Fibroblast of lung (primary cell): Measurements from ENCODE around the gene DOK6. TPM values are rescaled to one million over a fixed set of nuclear protein-coding genes. Genes with fewer than 3 reads are reported as not detected.

Experiments used
- DNase-seq, 2 donors: peaks; one replicate each; pipeline versions ENCODE4 v3.0.0 to v3.0.0-alpha.2; 2010; ENCODE audit warnings: low read depth in 2 of 2
- H2AFZ ChIP-seq: 2 replicates; pipeline ENCODE4 v1.5.1; 2012; ENCODE audit warnings: low read length, control low read depth, inconsistent platforms
- H3K27ac ChIP-seq: 2 replicates; pipeline ENCODE4 v1.5.1; 2011; ENCODE audit warnings: low read length, control low read depth; ENCODE audit not compliant: insufficient read depth
- H3K27me3 ChIP-seq: 2 replicates; pipeline ENCODE4 v1.5.1; 2011; ENCODE audit warnings: mild to moderate bottlenecking, low read length; ENCODE audit not compliant: control insufficient read depth, insufficient read depth
- H3K36me3 ChIP-seq: 2 replicates; pipeline ENCODE4 v1.5.1; 2011; ENCODE audit warnings: low read length; ENCODE audit not compliant: control insufficient read depth, insufficient read depth
- H3K4me1 ChIP-seq: 2 replicates; pipeline ENCODE4 v1.5.1; 2011; ENCODE audit warnings: low read length; ENCODE audit not compliant: control insufficient read depth, insufficient read depth; ENCODE audit errors: extremely low read depth
- H3K4me2 ChIP-seq: 2 replicates; pipeline ENCODE4 v1.5.1; 2011; ENCODE audit warnings: low read length, control low read depth; ENCODE audit not compliant: insufficient read depth; ENCODE audit errors: extremely low read depth
- H3K4me3 ChIP-seq, 4 experiments: fragments of 200-600 bp in 1 of 4; sonication (generic) in 1 of 4; replicated peaks in 1 of 4; 2 replicates each; pipeline ENCODE4 v1.5.1; 2011 to 2016; ENCODE audit warnings: low read length in 4 of 4, low read depth in 3 of 4, mild to moderate bottlenecking in 3 of 4, control low read depth in 2 of 4, inconsistent platforms in 1 of 4, mixed read lengths in 1 of 4; ENCODE audit not compliant: insufficient read depth in 1 of 4; ENCODE audit errors: control extremely low read depth in 1 of 4
- H3K79me2 ChIP-seq: 2 replicates; pipeline ENCODE4 v1.5.1; 2012; ENCODE audit warnings: mild to moderate bottlenecking, low read length, inconsistent platforms; ENCODE audit not compliant: control insufficient read depth, insufficient read depth
- H3K9ac ChIP-seq: 2 replicates; pipeline ENCODE4 v1.5.1; 2011; ENCODE audit warnings: mild to moderate bottlenecking, low read length, control low read depth; ENCODE audit not compliant: insufficient read depth
- H3K9me3 ChIP-seq: 2 replicates; pipeline ENCODE4 v1.5.1; 2012; ENCODE audit warnings: low read depth, low read length; ENCODE audit not compliant: control insufficient read depth, insufficient read depth
- H4K20me1 ChIP-seq: 2 replicates; pipeline ENCODE4 v1.5.1; 2011; ENCODE audit warnings: low read length; ENCODE audit not compliant: control insufficient read depth, insufficient read depth; ENCODE audit errors: extremely low read depth
- EZH2 ChIP-seq: IDR thresholded peaks from 2 replicates; pipeline ENCODE4 v1.5.1; 2012; ENCODE audit warnings: low read length, control low read depth, mild to moderate bottlenecking; ENCODE audit errors: missing control alignments
- polyA plus RNA-seq, 2 donors: library from polyadenylated mRNA; depleted of rRNA in 1 of 2; stranded (reverse) in 1 of 2; unstranded in 1 of 2; fragments of >200 nt; gene quantifications; 2 replicates each; pipeline ENCODE4 v1.2.1, GENCODE V29; 2011 to 2012; ENCODE audit warnings: missing spikeins in 1 of 2
- total RNA-seq: library from RNA; depleted of rRNA; stranded (reverse); fragments of >200 nt; gene quantifications from 2 replicates; pipeline ENCODE4 v1.2.1, GENCODE V29; 2014
- TF ChIP-seq, protein P1 (sequence below), 2 donors: IDR thresholded peaks in 1 of 2; conservative IDR thresholded peaks in 1 of 2; 1 replicate in 1 of 2; 2 replicates in 1 of 2; pipeline ENCODE4 v1.5.1; 2011 to 2012; ENCODE audit warnings: low read length in 2 of 2, control low read depth in 1 of 2, inconsistent platforms in 1 of 2, low read depth in 1 of 2, mild to moderate bottlenecking in 1 of 2

DOK6 gene
- total and polyA plus RNA-seq, 2 donors (not counting 1 experiment from before 2014, with no cell fraction given), result 4.0 to 7.8 TPM

DNA sequence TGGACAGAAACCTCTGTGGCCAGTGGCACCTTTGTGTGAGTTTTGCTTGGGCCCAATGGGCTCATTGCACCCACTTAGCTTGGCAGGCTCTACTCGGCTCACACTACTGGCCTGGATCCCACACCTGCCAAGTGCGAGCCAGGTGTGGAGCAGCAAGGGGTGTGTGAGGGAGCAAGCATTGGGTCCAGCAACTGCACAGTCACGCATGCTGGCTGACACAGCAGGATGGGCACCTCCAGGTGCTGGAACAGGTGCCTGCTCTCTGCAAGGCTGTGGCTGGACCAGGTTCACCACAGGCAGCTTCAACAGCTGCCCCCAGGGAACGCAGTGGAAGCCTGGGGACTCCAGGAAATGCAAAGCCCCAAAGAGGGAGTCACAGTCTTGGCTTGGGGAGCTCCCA lies 94.2 kb downstream of the DOK6 start:
- Histone ChIP-seq H3K27me3 (no peaks in the 10 kb centered on the region), H3K4me3 (no peak overlapping the region), H4K20me1 (no peaks in the 10 kb centered on the region), H3K9me3 (no peaks in the 10 kb centered on the region), H3K4me2 (no peak overlapping the region), H3K27ac (no peak overlapping the region), H3K36me3 (no peaks in the 10 kb centered on the region), H3K4me1 (peaks cover 4% of the 10 kb centered on the region), H3K79me2 (no peaks in the 10 kb centered on the region), H3K9ac (no peak overlapping the region), H2AFZ (no peak overlapping the region)
- DNase-seq, result no peak
- no peak for TF ChIP-seq EZH2
- TF ChIP-seq, protein P1, sequence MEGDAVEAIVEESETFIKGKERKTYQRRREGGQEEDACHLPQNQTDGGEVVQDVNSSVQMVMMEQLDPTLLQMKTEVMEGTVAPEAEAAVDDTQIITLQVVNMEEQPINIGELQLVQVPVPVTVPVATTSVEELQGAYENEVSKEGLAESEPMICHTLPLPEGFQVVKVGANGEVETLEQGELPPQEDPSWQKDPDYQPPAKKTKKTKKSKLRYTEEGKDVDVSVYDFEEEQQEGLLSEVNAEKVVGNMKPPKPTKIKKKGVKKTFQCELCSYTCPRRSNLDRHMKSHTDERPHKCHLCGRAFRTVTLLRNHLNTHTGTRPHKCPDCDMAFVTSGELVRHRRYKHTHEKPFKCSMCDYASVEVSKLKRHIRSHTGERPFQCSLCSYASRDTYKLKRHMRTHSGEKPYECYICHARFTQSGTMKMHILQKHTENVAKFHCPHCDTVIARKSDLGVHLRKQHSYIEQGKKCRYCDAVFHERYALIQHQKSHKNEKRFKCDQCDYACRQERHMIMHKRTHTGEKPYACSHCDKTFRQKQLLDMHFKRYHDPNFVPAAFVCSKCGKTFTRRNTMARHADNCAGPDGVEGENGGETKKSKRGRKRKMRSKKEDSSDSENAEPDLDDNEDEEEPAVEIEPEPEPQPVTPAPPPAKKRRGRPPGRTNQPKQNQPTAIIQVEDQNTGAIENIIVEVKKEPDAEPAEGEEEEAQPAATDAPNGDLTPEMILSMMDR (conservative IDR thresholded peaks at IDR 0.05 in 1 of 2, IDR thresholded peaks at IDR 0.05 in 1 of 2; ENCODE audit: low read depth in 1 of 2, low read length in 2 of 2), result no peak

DNA sequence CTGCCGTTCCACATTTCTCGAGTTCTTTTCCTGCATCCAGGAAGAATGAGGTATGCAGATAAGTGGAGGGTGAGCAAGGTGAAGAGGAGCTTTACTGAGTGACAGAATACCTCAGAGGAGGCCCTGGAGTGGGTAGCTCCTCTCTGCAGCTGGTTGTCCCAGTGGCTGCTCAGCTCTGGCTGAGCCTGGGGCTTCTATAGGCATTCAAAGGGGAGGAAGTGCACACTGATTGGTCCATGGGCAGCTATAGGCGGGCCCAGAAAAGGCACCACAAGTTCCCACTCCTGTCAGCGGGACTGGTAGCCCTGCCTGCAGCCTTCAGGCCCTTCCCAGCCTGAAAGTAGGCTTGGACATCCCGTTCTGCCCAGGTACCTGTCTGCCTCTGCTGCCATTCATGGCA lies 94.7 kb downstream of the DOK6 start:
- Histone ChIP-seq H3K4me2 (no peak overlapping the region), H4K20me1 (no peaks in the 10 kb centered on the region), H3K9ac (no peak overlapping the region), H3K27ac (no peak overlapping the region), H3K4me1 (peaks cover 4% of the 10 kb centered on the region), H3K79me2 (no peaks in the 10 kb centered on the region), H3K4me3 (no peak overlapping the region), H3K27me3 (no peaks in the 10 kb centered on the region), H2AFZ (no peak overlapping the region), H3K9me3 (no peaks in the 10 kb centered on the region), H3K36me3 (no peaks in the 10 kb centered on the region)
- TF ChIP-seq, protein P1 (conservative IDR thresholded peaks at IDR 0.05 in 1 of 2, IDR thresholded peaks at IDR 0.05 in 1 of 2; ENCODE audit: low read depth in 1 of 2, low read length in 2 of 2), result no peak
- no peak for TF ChIP-seq EZH2
- no peak for DNase-seq

DNA sequence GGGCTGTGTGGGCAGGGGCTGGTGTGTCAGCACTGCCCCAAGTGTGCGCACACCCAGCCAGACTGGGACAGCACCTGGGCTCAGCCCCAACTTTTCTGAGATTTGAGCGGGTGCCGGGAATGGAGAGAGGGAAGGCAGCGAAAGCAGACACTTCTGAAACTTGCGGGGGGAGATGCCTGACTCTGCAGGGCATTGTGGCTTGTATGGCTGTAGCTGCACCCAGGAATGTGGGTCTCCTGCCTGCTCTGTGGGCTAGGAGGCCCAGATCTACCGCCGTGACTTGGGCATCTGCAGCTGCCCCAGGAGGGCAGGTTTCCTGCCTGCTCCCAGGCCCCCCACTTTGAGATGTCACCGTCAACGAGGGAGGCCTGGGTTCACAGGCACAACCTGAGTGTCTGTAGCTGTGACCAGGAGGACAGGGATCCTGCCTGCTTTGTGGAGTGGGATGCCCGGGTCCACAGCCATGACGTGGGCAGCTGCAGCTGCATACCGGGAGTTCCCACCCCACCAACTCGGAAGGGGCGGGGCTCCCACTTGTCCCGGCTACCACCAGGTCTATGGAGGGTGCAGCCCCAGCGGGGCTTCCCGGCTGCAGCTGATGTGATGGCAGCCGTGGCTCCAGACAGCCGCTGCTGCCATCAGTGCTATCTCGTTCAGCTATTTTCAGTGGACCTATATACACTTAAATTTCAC lies 95.3 kb downstream of the DOK6 start:
- Histone ChIP-seq H3K79me2 (no peaks in the 10 kb centered on the region), H3K4me1 (peaks cover 3% of the 10 kb centered on the region), H3K4me3 (no peak overlapping the region), H2AFZ (no peak overlapping the region), H3K9ac (no peak overlapping the region), H4K20me1 (no peaks in the 10 kb centered on the region), H3K9me3 (no peaks in the 10 kb centered on the region), H3K4me2 (no peak overlapping the region), H3K27ac (no peak overlapping the region), H3K36me3 (no peaks in the 10 kb centered on the region), H3K27me3 (no peaks in the 10 kb centered on the region)
- TF ChIP-seq, protein P1 (conservative IDR thresholded peaks at IDR 0.05 in 1 of 2, IDR thresholded peaks at IDR 0.05 in 1 of 2; ENCODE audit: low read depth in 1 of 2, low read length in 2 of 2), result no peak
- TF ChIP-seq EZH2, result no peak
- DNase-seq, result no peak
